ENCODE data around the gene IQCB1.
"Not testable (repeated sequence)": the region's sequence is repeated elsewhere in the genome, so short reads cannot be mapped to it uniquely, and the experiment has no call there.

Gene IQCB1

DNA sequence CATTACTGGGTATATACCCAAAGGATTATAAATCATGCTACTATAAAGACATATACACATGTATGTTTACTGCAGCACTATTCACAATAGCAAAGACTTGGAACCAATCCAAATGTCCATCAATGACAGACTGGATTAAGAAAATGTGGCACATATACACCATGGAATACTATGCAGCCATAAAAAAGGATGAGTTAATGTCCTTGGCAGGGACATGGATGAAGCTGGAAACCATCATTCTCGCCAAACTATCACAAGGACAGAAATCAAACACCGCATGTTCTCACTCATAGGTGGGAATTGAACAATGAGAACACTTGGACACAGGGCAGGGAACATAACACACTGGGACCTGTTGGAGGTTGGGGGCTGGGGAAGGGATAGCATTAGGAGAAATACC, 91.8 kb downstream of the IQCB1 start:
- DNase-seq, result not testable (repeated sequence)

DNA sequence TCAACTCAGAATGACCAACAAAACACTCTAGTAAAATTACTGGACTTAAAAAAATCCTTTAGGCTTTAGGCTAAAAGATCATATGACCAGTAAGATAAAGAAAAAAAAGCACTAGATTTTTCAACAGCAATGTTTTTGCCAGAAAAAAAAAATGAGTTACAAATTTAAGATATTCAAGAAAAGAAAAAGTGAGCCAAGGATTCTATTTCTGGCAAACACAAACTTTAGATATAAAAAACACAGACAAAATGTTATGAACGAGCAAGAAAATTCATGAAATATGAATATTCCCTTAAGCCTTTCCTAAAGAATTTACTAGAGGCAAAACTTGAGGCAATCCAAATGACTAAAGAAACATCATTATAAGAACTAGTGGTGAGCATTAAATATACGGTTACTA, 94.0 kb downstream of the IQCB1 start:
- DNase-seq, result no peak

DNA sequence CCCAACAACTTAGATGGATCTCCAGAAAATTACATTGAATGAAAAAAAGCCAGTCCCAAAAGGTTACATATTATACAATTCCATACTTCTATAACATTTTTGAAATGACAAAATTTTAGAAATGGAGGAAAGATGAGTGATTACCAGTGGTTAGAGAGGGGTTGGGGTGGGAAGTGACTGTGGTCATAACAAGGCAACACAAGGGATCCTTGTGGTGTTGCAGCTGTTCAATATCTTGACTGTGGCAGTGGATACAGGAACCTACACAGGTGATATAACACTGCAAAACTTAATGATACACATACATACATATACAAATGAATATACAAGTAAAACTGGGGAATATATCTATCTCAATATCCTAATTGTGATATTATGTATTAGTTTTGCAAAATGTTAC, 95.0 kb downstream of the IQCB1 start:
- no peak for DNase-seq

DNA sequence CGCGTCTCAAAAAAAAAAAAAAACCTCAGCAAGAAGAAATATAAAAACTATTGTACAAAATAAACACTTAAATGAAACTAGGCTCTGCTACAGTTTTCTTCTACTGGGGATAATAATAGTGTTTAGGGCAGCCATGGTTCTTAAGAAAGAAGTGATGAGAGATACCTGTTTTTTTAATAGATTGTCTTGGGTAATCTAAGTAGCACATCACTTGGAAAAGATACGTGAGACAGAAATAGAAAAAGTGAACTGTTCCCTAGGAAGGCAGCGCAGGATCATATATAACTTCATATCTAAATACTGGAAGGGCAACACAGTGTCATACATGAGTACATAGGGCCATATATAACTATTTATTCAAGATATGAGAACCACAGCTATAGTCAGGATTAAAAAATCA, 97.2 kb downstream of the IQCB1 start:
- no peak for DNase-seq

DNA sequence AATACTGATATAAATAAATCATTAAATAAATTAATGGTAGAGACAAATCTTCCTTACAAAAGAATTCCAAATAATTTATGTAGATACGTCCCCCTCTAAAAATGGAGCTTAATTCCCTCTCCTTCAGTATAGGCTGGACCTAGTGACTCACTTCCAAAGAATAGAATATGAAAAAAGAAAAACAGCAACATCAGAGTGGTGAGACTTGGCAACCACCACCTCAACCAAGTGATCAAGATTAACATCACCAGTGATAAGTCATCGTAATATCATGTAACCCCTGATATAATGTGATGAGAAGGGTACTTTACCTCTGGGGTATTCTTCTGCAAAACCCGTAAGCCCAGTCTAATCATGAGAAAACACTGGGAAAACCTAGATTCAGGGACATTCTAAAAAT, 98.7 kb downstream of the IQCB1 start:
- DNase-seq, result no peak

DNA sequence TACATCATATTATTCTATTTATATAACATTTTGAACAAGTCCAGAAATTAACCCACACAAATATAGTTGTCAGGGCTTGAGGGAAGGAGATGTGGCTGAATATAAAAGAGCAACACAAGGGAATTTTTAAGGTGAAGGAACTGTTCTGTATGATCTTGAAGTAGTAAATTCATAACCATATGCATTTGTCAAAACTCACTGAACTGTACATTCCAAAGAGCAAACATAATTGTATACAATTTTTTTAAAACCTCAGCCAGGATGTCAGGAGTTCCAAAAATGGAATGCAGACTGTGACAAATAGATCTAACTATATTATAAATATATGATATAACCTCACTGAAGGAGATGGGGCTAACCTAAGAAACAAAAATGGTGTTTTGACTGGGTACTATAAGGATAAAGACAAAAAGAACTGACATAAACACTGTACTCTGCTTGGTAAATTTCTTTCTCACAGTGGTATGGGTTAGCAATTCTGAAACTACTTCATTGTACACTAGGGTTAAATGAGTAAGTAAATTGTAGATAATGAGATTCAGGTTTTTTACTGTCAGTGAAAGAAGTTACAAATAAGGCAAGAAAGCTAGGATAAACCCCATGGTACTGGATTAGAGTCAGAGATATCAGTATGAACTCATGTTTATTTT, 99.7 kb downstream of the IQCB1 start:
- no peak for DNase-seq

DNA sequence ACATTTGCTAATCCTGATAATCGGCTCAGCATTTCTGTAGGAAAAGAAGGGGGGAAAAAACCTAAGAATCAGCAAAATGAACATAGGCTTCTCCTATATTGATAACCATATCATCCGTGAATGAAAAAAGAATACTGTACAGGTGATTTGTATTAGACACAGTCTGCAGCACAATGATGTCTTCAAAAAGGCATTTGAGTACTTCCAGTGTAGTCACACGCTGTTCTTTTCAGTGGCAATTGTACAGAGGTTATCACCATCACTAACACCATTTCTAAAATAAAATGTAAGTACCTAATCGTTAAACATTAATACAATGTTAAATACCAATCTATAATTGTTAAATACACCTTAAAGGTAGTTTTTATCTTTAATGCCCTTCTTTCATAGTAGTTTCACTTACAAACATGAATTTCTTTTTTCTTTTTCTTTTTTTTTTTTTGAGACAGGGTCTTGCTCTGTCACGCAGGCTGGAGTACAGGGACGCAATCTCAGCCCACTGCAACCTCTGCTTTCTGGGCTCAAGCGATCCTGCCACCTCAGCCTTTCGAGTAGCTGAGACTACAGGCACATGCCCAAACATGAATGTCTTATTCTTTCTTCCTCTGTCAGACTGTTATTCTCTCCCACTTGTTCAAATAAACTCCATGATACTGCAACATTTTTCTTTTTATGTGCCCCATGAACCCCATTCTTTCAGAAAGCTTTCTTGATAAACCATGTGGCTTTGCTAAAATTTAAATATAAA, 103.7 kb downstream of the IQCB1 start:
- no peak for DNase-seq

DNA sequence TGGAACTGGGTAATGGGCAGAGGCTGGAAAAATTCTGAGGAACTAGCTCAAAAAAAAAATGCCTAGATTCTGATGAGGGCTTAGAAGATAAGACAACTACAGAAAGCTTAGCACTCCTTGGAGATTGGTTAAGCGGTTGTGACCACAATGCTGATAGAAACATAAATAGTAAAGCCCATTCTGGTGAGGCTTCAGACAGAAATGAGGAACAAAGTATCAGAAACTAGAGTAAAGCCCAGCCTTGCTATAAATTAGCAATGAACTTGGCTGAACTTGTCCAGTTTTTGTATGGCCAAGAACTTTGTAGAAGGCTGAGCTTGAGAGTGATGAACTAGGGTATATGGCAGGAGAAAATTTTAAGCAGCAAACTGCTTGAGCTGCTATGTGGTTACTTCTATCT, 110.7 kb downstream of the IQCB1 start:
- DNase-seq, result no peak

DNA sequence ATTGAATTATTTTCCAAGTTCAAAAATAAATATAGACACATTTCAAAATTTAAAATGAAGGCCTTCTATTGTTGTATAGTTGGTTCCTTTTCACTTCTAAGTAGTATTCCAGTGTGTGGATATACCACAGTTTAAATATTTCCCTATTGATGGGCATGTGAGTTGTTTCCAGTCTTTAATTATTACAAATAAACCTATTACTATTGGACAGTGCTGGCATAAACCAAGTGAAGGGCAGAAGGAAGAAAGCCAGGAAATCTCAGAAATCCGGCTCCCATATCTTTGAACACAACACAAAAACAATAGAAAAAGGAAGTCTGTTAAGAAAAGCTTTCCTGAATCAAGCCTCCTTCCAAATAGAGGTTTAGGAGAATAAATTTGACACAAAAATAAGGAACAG, 111.4 kb downstream of the IQCB1 start:
- DNase-seq, result no peak

DNA sequence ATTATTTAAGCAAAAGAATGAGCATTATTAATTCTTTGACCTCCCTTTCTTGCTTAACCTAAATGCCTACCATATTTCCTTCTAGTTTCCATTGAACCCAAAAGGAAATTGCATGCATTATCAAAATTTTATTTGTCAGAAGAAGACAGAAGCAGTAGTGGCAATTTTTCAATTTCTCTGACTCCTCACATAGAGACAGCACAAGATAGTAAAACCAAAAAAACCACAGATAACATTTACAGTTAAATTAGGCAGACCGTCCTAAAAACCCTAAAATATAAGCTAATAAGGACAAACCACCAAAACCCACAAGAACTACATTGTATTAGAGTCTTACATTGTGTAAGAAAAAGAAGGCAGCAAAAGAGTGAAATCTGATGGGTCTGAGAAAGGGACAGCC, 112.4 kb downstream of the IQCB1 start:
- no peak for DNase-seq

DNA sequence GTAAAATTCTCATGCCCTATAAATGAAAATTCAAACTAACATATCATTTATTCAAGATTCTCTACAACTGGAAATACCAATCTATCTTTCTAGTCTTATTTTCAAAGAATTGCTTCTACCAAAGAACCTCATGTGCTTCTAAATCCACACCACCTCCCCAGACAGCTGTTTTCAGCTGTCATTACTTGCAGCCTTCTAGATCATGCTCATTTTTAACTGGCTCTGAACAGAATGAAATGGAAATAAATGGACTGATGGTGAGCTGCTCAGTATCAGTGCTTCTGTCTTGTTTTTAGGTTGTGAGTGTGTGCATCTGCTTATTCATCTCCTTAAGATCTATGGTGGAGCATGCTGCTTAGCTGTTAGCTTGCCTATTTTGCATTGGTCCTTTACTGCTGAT, 114.7 kb downstream of the IQCB1 start:
- DNase-seq, result no peak
